Keratinocyte (primary cell): ENCODE data around the gene PEAR1. TPM values are rescaled to one million over a fixed set of nuclear protein-coding genes. Genes with fewer than 3 reads are reported as not detected.

ENCODE experiments used
- DNase-seq: peaks from one replicate; pipeline ENCODE4 v3.0.0-alpha.2; 2011; ENCODE audit warnings: low read depth, missing footprints, low spot score
- FAIRE-seq: peaks from 2 replicates; lab custom pipeline; 2011; peaks lifted over from hg19 to GRCh38; lab: Jason Lieb, UNC
- H2AFZ ChIP-seq: 2 replicates; pipeline ENCODE4 v1.6.0; 2012; ENCODE audit warnings: low read length, control low read depth, inconsistent platforms; ENCODE audit not compliant: control insufficient read depth
- H3K27ac ChIP-seq: 2 replicates; pipeline ENCODE4 v1.5.1; 2011; ENCODE audit warnings: low read length; ENCODE audit not compliant: control insufficient read depth, insufficient read depth
- H3K27me3 ChIP-seq: 3 replicates; pipeline ENCODE4 v1.6.0; 2011; ENCODE audit warnings: low read length; ENCODE audit not compliant: control insufficient read depth, insufficient read depth; ENCODE audit errors: extremely low read depth
- H3K36me3 ChIP-seq, 2 experiments: 2 replicates in 1 of 2; 3 replicates in 1 of 2; pipeline ENCODE4 v1.5.1; 2011; ENCODE audit warnings: low read length in 2 of 2, mild to moderate bottlenecking in 1 of 2; ENCODE audit not compliant: control insufficient read depth in 2 of 2, insufficient read depth in 2 of 2; ENCODE audit errors: extremely low read depth in 1 of 2
- H3K4me1 ChIP-seq: 3 replicates; pipeline ENCODE4 v1.5.1; 2011; ENCODE audit warnings: low read length; ENCODE audit not compliant: control insufficient read depth, insufficient read depth; ENCODE audit errors: extremely low read depth
- H3K4me2 ChIP-seq: 3 replicates; pipeline ENCODE4 v1.6.0; 2011; ENCODE audit warnings: low read depth, low read length; ENCODE audit not compliant: control insufficient read depth, insufficient read depth; ENCODE audit errors: extremely low read depth
- H3K4me3 ChIP-seq, 3 experiments: fragments of 200-600 bp in 1 of 3; sonication (generic) in 1 of 3; 2 replicates in 2 of 3; 3 replicates in 1 of 3; pipeline ENCODE4 v1.5.1; 2011 to 2016; ENCODE audit warnings: low read length in 3 of 3, mild to moderate bottlenecking in 3 of 3, control low read depth in 2 of 3, inconsistent platforms in 1 of 3, low read depth in 1 of 3, mixed read lengths in 1 of 3, mixed run types in 1 of 3, moderate library complexity in 1 of 3; ENCODE audit not compliant: control insufficient read depth in 2 of 3, insufficient read depth in 2 of 3; ENCODE audit errors: extremely low read depth in 1 of 3
- H3K79me2 ChIP-seq: 2 replicates; pipeline ENCODE4 v1.6.0; 2012; ENCODE audit warnings: low read length; ENCODE audit not compliant: control insufficient read depth, insufficient read depth
- H3K9ac ChIP-seq: 3 replicates; pipeline ENCODE4 v1.6.0; 2011; ENCODE audit warnings: low read length; ENCODE audit not compliant: control insufficient read depth, insufficient read depth; ENCODE audit errors: extremely low read depth
- H3K9me1 ChIP-seq: 3 replicates; pipeline ENCODE4 v1.6.0; 2011; ENCODE audit warnings: low read length; ENCODE audit not compliant: control insufficient read depth, insufficient read depth; ENCODE audit errors: extremely low read depth
- H3K9me3 ChIP-seq: 2 replicates; pipeline ENCODE4 v1.5.1; 2012; ENCODE audit warnings: low read depth, low read length; ENCODE audit not compliant: control insufficient read depth
- H4K20me1 ChIP-seq: 3 replicates; pipeline ENCODE4 v1.6.0; 2011; ENCODE audit warnings: low read length; ENCODE audit not compliant: control insufficient read depth, insufficient read depth; ENCODE audit errors: extremely low read depth
- EZH2 ChIP-seq: IDR thresholded peaks from one replicate; pipeline ENCODE4 v1.6.1; 2012; ENCODE audit warnings: inconsistent platforms, mild to moderate bottlenecking, low read length, moderate library complexity
- dilution Hi-C: fragments of 300-500 bp; cut with MboI; formaldehyde crosslinking; loops from one replicate; pipeline ENCODE4 v1.7.0; 2020; ENCODE audit warnings: low sequenced_read_pairs; ENCODE audit not compliant: extremely low pct_ligation_motif_present
- polyA plus RNA-seq, 5 experiments: library from polyadenylated mRNA; depleted of rRNA in 3 of 5; stranded (reverse) in 3 of 5; stranded (forward) in 1 of 5; unstranded in 1 of 5; fragments of >200 nt; gene quantifications; 1 replicate in 1 of 5; 2 replicates in 3 of 5; 3 replicates in 1 of 5; pipeline versions ENCODE4 v1.2.1 to v1.2.3, GENCODE V29; 2011 to 2012; ENCODE audit warnings: missing spikeins in 2 of 5, low read depth in 1 of 5, low replicate concordance in 1 of 5
- TF ChIP-seq, protein P1 (sequence below), 3 experiments: IDR thresholded peaks in 1 of 3; conservative IDR thresholded peaks in 1 of 3; optimal IDR thresholded peaks in 1 of 3; 2 replicates in 2 of 3; 3 replicates in 1 of 3; pipeline versions ENCODE3 to v1.5.1; 2011; ENCODE audit warnings: low read length in 3 of 3, mild to moderate bottlenecking in 3 of 3, moderate library complexity in 2 of 3, control low read depth in 1 of 3, inconsistent platforms in 1 of 3; ENCODE audit not compliant: insufficient read depth in 2 of 3; ENCODE audit errors: extremely low read depth in 1 of 3

Gene PEAR1
- polyA plus RNA-seq, 1 donor (not counting 4 experiments of a cell fraction or from before 2014, with no cell fraction given) = 4.2 TPM

DNA sequence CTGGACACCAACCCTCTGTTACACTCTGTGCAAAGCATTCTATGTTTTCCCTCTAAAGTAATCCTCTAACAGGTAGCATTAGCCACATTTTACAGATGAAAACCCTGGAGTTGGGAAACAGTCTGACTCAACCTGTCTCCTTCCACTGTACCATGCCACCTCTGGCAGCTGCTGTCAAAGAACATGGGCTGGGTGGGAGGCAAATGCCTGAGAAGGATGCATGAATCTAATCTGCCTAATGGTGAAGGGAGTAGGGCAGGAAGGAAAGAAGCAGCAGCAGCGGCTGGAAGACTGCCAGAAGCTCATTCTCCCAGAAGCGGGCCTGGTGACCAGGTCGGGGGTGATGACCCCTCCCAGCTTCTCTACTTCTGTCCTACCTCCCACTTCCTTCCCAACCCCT is 48.7 kb downstream of the PEAR1 start:
- H3K4me2 ChIP-seq = no peak overlapping the region
- no peaks in the 10 kb centered on the region for H4K20me1 ChIP-seq
- DNase-seq (no peak), FAIRE-seq (no peak)
- H3K4me1 ChIP-seq = peaks cover 5% of the 10 kb centered on the region
- no peak overlapping the region for H2AFZ ChIP-seq
- peaks cover 2% of the 10 kb centered on the region for H3K9me1 ChIP-seq
- no peaks in the 10 kb centered on the region for H3K27me3 ChIP-seq
- peaks cover 20 to 34% of the 10 kb centered on the region in 2 experiments for H3K36me3 ChIP-seq
- dilution Hi-C loops = no loop called here
- no peak overlapping the region for H3K9ac ChIP-seq
- TF ChIP-seq, protein P1, sequence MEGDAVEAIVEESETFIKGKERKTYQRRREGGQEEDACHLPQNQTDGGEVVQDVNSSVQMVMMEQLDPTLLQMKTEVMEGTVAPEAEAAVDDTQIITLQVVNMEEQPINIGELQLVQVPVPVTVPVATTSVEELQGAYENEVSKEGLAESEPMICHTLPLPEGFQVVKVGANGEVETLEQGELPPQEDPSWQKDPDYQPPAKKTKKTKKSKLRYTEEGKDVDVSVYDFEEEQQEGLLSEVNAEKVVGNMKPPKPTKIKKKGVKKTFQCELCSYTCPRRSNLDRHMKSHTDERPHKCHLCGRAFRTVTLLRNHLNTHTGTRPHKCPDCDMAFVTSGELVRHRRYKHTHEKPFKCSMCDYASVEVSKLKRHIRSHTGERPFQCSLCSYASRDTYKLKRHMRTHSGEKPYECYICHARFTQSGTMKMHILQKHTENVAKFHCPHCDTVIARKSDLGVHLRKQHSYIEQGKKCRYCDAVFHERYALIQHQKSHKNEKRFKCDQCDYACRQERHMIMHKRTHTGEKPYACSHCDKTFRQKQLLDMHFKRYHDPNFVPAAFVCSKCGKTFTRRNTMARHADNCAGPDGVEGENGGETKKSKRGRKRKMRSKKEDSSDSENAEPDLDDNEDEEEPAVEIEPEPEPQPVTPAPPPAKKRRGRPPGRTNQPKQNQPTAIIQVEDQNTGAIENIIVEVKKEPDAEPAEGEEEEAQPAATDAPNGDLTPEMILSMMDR (optimal IDR thresholded peaks at IDR 0.05 in 1 of 3, IDR thresholded peaks at IDR 0.05 in 1 of 3, conservative IDR thresholded peaks at IDR 0.05 in 1 of 3; ENCODE audit: extremely low read depth in 1 of 3, insufficient read depth in 2 of 3, low read length in 3 of 3) = no peak
- no peak for TF ChIP-seq EZH2
- no peak overlapping the region for H3K4me3 ChIP-seq
- H3K79me2 ChIP-seq = no peaks in the 10 kb centered on the region
- no peak overlapping the region for H3K27ac ChIP-seq
- no peaks in the 10 kb centered on the region for H3K9me3 ChIP-seq

DNA sequence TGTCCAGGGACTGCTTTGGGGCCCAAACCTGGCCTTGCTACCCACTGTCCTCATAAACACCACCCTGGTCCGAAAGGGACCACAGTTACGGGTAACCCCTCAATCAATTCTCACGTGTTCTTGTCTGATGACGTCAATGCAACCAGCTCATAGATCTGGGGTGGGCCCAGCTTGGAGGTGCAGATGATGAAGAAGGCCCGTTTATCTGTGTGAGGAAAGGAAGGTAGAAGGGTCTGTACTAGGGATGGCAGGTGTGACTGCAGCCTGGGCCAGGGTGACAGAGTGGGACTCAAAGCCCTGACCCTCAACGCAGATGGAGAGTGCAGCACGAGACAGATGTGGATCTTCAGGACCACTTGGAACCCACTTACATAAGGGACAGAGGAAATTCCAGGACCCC is 49.1 kb downstream of the PEAR1 start:
- no peak for FAIRE-seq
- Histone ChIP-seq H4K20me1 (no peaks in the 10 kb centered on the region), H3K4me1 (peaks cover 5% of the 10 kb centered on the region), H3K4me2 (no peak overlapping the region), H3K9me1 (peaks cover 2% of the 10 kb centered on the region), H2AFZ (no peak overlapping the region), H3K36me3 (peaks cover 20 to 37% of the 10 kb centered on the region in 2 experiments), H3K27me3 (no peaks in the 10 kb centered on the region), H3K27ac (no peak overlapping the region), H3K4me3 (no peak overlapping the region), H3K79me2 (no peaks in the 10 kb centered on the region), H3K9ac (no peak overlapping the region), H3K9me3 (no peaks in the 10 kb centered on the region)
- dilution Hi-C loops = no loop called here
- TF ChIP-seq, protein P1 (optimal IDR thresholded peaks at IDR 0.05 in 1 of 3, IDR thresholded peaks at IDR 0.05 in 1 of 3, conservative IDR thresholded peaks at IDR 0.05 in 1 of 3; ENCODE audit: extremely low read depth in 1 of 3, insufficient read depth in 2 of 3, low read length in 3 of 3) = no peak
- no peak for TF ChIP-seq EZH2
- no peak for DNase-seq
